ENCODE measurements around the gene OR11H7.
"Not testable (repeated sequence)": the region's sequence is repeated elsewhere in the genome, so short reads cannot be mapped to it uniquely, and the experiment has no call there.

The OR11H7 gene

GRCh38 chr14:20228681-20229080 is at the start of gene OR11H7:
Gene OR11H7, plus strand, starts transcription at chr14:20228981.
- no peak for DNase-seq

GRCh38 chr14:20179218-20179617 is 49.6 kb upstream of the OR11H7 start:
- no peak for DNase-seq

GRCh38 chr14:20179880-20180279 is 48.9 kb upstream of the OR11H7 start:
- no peak for DNase-seq

GRCh38 chr14:20180486-20180885 is 48.3 kb upstream of the OR11H7 start:
- DNase-seq, result no peak

GRCh38 chr14:20184181-20184580 is 44.6 kb upstream of the OR11H7 start:
- no peak for DNase-seq

GRCh38 chr14:20190596-20190995 is 38.2 kb upstream of the OR11H7 start, which contains the start of gene OR11G2:
Gene OR11G2, plus strand, starts transcription at chr14:20190896. Its CDS starts 6,542 bp downstream, at chr14:20197438.
- no peak for DNase-seq

GRCh38 chr14:20191396-20191795 is 37.4 kb upstream of the OR11H7 start:
- DNase-seq, result no peak

- no peak for DNase-seq
These were observed 34.7 kb upstream of the OR11H7 start for GRCh38 chr14:20194101-20194500.

GRCh38 chr14:20195170-20195569 is 33.6 kb upstream of the OR11H7 start:
- not testable (repeated sequence) for DNase-seq

- DNase-seq, result no peak
These were observed 32.9 kb upstream of the OR11H7 start for GRCh38 chr14:20195911-20196310.

- no peak for DNase-seq
These were observed 31.3 kb upstream of the OR11H7 start for GRCh38 chr14:20197459-20197858.

GRCh38 chr14:20198991-20199390 is 29.8 kb upstream of the OR11H7 start:
- DNase-seq, result no peak

GRCh38 chr14:20204721-20205120 is 24.1 kb upstream of the OR11H7 start:
- no peak for DNase-seq

GRCh38 chr14:20209595-20209994 is 19.2 kb upstream of the OR11H7 start:
- no peak for DNase-seq

GRCh38 chr14:20212406-20212805 is 16.4 kb upstream of the OR11H7 start:
- DNase-seq, result not testable (repeated sequence)

GRCh38 chr14:20215196-20215595 is 13.6 kb upstream of the OR11H7 start:
- no peak for DNase-seq

- no peak for DNase-seq
These were observed 9.7 kb upstream of the OR11H7 start for GRCh38 chr14:20219033-20219432.

- no peak for DNase-seq
These were observed 5.4 kb upstream of the OR11H7 start, which contains the start of gene OR11H6 for GRCh38 chr14:20223410-20223809. Gene OR11H6, plus strand, starts transcription at chr14:20223710. Its CDS starts 0 bp downstream, at chr14:20223710.

- DNase-seq, result not testable (repeated sequence)
These were observed 6.6 kb downstream of the OR11H7 start for GRCh38 chr14:20235415-20235814.

GRCh38 chr14:20247646-20248246 is 19.0 kb downstream of the OR11H7 start:
- peak in 1 of 2 experiments; percentile 27 for DNase-seq

GRCh38 chr14:20262642-20263128 is 33.9 kb downstream of the OR11H7 start:
- DNase-seq, result no peak

- DNase-seq, result not testable (repeated sequence)
These were observed 35.6 kb downstream of the OR11H7 start for GRCh38 chr14:20264361-20264760.

- DNase-seq, result no peak
These were observed 45.3 kb downstream of the OR11H7 start for GRCh38 chr14:20274062-20274461.

GRCh38 chr14:20277409-20277808 is 48.6 kb downstream of the OR11H7 start:
- DNase-seq, result no peak

GRCh38 chr14:20278414-20278813 is 49.6 kb downstream of the OR11H7 start:
- DNase-seq, result no peak

All from SW 1271 (cell line).